Ishikawa (cell line): ENCODE measurements around the gene S100A14.
A peak's percentile ranks its signal among the peaks of the same experiment; 100 is the strongest.

ENCODE experiments used
- CEBPB ChIP-seq: IDR thresholded peaks from 2 replicates; pipeline ENCODE4 v1.6.1; 2012
- CREB1 ChIP-seq: IDR thresholded peaks from 2 replicates; pipeline ENCODE4 v1.6.1; 2012; ENCODE audit warnings: low read depth
- EGR1 ChIP-seq: IDR thresholded peaks from 2 replicates; pipeline ENCODE4 v1.6.1; 2012
- EP300 ChIP-seq: IDR thresholded peaks from 2 replicates; pipeline ENCODE4 v1.6.1; 2012; ENCODE audit warnings: borderline replicate concordance
- FOXM1 ChIP-seq: IDR thresholded peaks from 2 replicates; pipeline ENCODE4 v1.6.1; 2012; ENCODE audit warnings: low read depth, borderline replicate concordance
- MAX ChIP-seq: IDR thresholded peaks from 2 replicates; pipeline ENCODE4 v1.6.1; 2012
- NFIC ChIP-seq: IDR thresholded peaks from 2 replicates; pipeline ENCODE4 v1.6.1; 2012
- RAD21 ChIP-seq: IDR thresholded peaks from 2 replicates; pipeline ENCODE4 v1.6.1; 2012; ENCODE audit warnings: low read depth
- REST ChIP-seq: IDR thresholded peaks from 2 replicates; pipeline ENCODE4 v1.6.1; 2012; ENCODE audit warnings: low read depth, mild to moderate bottlenecking
- TAF1 ChIP-seq: IDR thresholded peaks from 2 replicates; pipeline ENCODE4 v1.6.1; 2012; ENCODE audit warnings: low read depth, mild to moderate bottlenecking
- TCF12 ChIP-seq: IDR thresholded peaks from 2 replicates; pipeline ENCODE4 v1.6.1; 2012; ENCODE audit warnings: low read depth
- TEAD4 ChIP-seq: IDR thresholded peaks from 2 replicates; pipeline ENCODE4 v1.6.1; 2012
- USF1 ChIP-seq: IDR thresholded peaks from 2 replicates; pipeline ENCODE4 v1.6.1; 2012
- YY1 ChIP-seq: IDR thresholded peaks from 2 replicates; pipeline ENCODE4 v1.6.1; 2012; ENCODE audit warnings: low read depth
- ZBTB7A ChIP-seq: IDR thresholded peaks from 2 replicates; pipeline ENCODE4 v1.6.1; 2012; ENCODE audit warnings: low read depth

The S100A14 gene

GRCh38 chr1:153658400-153659174 is 42.5 kb upstream of the S100A14 start, which contains the start of gene SNAPIN:
TSS of gene SNAPIN (plus strand) at chr1:153658703. CDS start at chr1:153658744, 41 bp downstream.
- no peak for TF ChIP-seq TEAD4
- TF ChIP-seq TCF12, result 0 out of 2 replicates have a peak, but pooled peaks have one; percentile 24
- peak; percentile 56; the same call in 1 of the 2 replicates for TF ChIP-seq MAX
- no peak for TF ChIP-seq CEBPB
- TF ChIP-seq TAF1, result peak; percentile 79
- TF ChIP-seq REST, result no peak
- TF ChIP-seq USF1, result peak; percentile 30
- TF ChIP-seq RAD21, result peak; percentile 8; the same call in 1 of the 2 replicates
- TF ChIP-seq YY1, result peak; percentile 83
- TF ChIP-seq ZBTB7A, result 0 out of 2 replicates have a peak, but pooled peaks have one; percentile 47
- 0 out of 2 replicates have a peak, but pooled peaks have one; percentile 34 for TF ChIP-seq EP300
- TF ChIP-seq NFIC, result no peak
- TF ChIP-seq EGR1, result peak; percentile 89
- TF ChIP-seq FOXM1, result no peak
- TF ChIP-seq CREB1, result peak; percentile 49; the same call in 1 of the 2 replicates

GRCh38 chr1:153655333-153655732 is 39.2 kb upstream of the S100A14 start:
- no peak for TF ChIP-seq TEAD4
- TF ChIP-seq NFIC, result no peak
- no peak for TF ChIP-seq CEBPB
- TF ChIP-seq ZBTB7A, result no peak
- no peak for TF ChIP-seq CREB1
- TF ChIP-seq USF1, result no peak
- no peak for TF ChIP-seq YY1
- TF ChIP-seq RAD21, result no peak
- TF ChIP-seq TAF1, result no peak
- no peak for TF ChIP-seq EP300
- TF ChIP-seq MAX, result no peak

- TF ChIP-seq TCF12 (no peak), ZBTB7A (no peak), TAF1 (no peak), FOXM1 (no peak), YY1 (no peak), USF1 (no peak), RAD21 (no peak), CEBPB (no peak), NFIC (no peak), CREB1 (no peak), EGR1 (no peak)
Observed at GRCh38 chr1:153652805-153653500, 36.8 kb upstream of the S100A14 start.

GRCh38 chr1:153651771-153652170 is 35.6 kb upstream of the S100A14 start:
- TF ChIP-seq FOXM1 (no peak), CEBPB (no peak), EGR1 (no peak), TEAD4 (no peak), TCF12 (no peak), RAD21 (no peak), ZBTB7A (no peak), YY1 (no peak), EP300 (no peak), USF1 (no peak)

- TF ChIP-seq NFIC, result no peak
- no peak for TF ChIP-seq REST
- no peak for TF ChIP-seq TCF12
- no peak for TF ChIP-seq TEAD4
- TF ChIP-seq ZBTB7A, result no peak
- no peak for TF ChIP-seq USF1
- no peak for TF ChIP-seq EGR1
- TF ChIP-seq RAD21, result no peak
- TF ChIP-seq MAX, result no peak
- no peak for TF ChIP-seq TAF1
- no peak for TF ChIP-seq CREB1
Observed at GRCh38 chr1:153649863-153650235, 33.7 kb upstream of the S100A14 start.
